GM12891 (cell line): Measurements from ENCODE around the gene UGT1A8.

Experiments
- POLR2A ChIP-seq: IDR thresholded peaks from 2 replicates; pipeline ENCODE4 v1.6.1; 2011; ENCODE audit warnings: low read depth, low read length, control low read depth
- POLR2AphosphoS5 ChIP-seq: IDR thresholded peaks from 2 replicates; pipeline ENCODE4 v1.6.1; 2011; ENCODE audit warnings: low read depth, low read length, control low read depth

DNA sequence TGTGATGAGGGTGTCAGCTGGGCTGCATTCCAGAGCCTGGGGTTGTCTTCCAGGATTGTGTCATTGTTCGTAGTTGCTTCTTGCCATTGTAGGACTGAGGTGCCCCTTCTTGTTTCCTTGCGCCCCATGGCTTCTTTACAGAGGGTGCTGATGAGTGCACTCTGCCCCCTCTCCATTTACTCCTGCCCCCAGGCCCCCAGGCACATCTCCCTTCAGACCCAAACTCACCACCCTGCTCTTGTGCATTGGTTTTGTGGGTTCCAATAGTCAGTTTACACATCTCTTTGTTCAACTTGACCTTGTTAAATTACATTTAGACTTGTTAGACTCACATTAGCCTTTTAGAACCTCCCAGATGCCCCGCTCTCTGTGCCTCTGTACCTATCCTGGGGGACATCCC, 203.8 kb downstream of the UGT1A8 start:
- no peak for TF ChIP-seq POLR2AphosphoS5
- TF ChIP-seq POLR2A: no peak
